HepG2 (cell line): ENCODE results near the gene SEMA4B. TPM values are rescaled to one million over a fixed set of nuclear protein-coding genes. Genes with fewer than 3 reads are reported as not detected.

Experiments
- ARID2 ChIP-seq: sonication (generic); formaldehyde crosslinking; IDR thresholded peaks from 2 replicates; pipeline ENCODE4 v1.8.1; 2022; ENCODE audit warnings: mild to moderate bottlenecking, missing genetic modification reagents, borderline replicate concordance
- ATAD3A ChIP-seq: sonication (generic); formaldehyde crosslinking; IDR thresholded peaks from 2 replicates; pipeline ENCODE4 v1.4.0; 2020; ENCODE audit warnings: missing genetic modification reagents
- BRCA1 ChIP-seq: sonication (generic); formaldehyde crosslinking; IDR thresholded peaks from 2 replicates; pipeline ENCODE4 v1.4.0; 2020; ENCODE audit warnings: missing genetic modification reagents
- EEA1 ChIP-seq: sonication (generic); formaldehyde crosslinking; IDR thresholded peaks from 2 replicates; pipeline ENCODE4 v1.5.1; 2020; ENCODE audit warnings: mild to moderate bottlenecking, missing genetic modification reagents, borderline replicate concordance
- ETS1 ChIP-seq: sonication (generic); formaldehyde crosslinking; IDR thresholded peaks from 2 replicates; pipeline ENCODE4 v1.4.0; 2020; ENCODE audit warnings: missing genetic modification reagents
- GATAD1 ChIP-seq: IDR thresholded peaks from 2 replicates; pipeline ENCODE4 v1.6.1; 2016; ENCODE audit warnings: missing genetic modification reagents, missing compliant biosample characterization
- HIC2 ChIP-seq: sonication (generic); formaldehyde crosslinking; IDR thresholded peaks from 2 replicates; pipeline ENCODE4 v1.9.0; 2022; ENCODE audit warnings: low read depth, missing genetic modification reagents
- HNRNPH1 ChIP-seq: fragments of 200-400 bp; formaldehyde crosslinking; optimal IDR thresholded peaks from 2 replicates; pipeline ENCODE3; 2017; ENCODE audit warnings: mild to moderate bottlenecking, low read depth, low read length
- KDM3A ChIP-seq: IDR thresholded peaks from 2 replicates; pipeline ENCODE4 v1.6.1; 2018; ENCODE audit warnings: low read depth, missing compliant biosample characterization
- MEIS1 ChIP-seq: sonication (generic); formaldehyde crosslinking; IDR thresholded peaks from 2 replicates; pipeline ENCODE4 v1.9.0; 2021; ENCODE audit warnings: mild to moderate bottlenecking, missing genetic modification reagents, moderate library complexity, borderline replicate concordance
- MXI1 ChIP-seq: IDR thresholded peaks from 3 replicates; pipeline ENCODE4 v1.6.1; 2012; ENCODE audit warnings: low read depth, low read length, inconsistent platforms, borderline replicate concordance
- NCOA2 ChIP-seq: sonication (generic); formaldehyde crosslinking; IDR thresholded peaks from 2 replicates; pipeline ENCODE4 v1.8.0; 2022; ENCODE audit warnings: inconsistent platforms
- PLRG1 ChIP-seq: fragments of 450-650 bp; conservative IDR thresholded peaks from 2 replicates; pipeline ENCODE4 v1.6.1; 2016
- PRDM15 ChIP-seq: sonication (generic); formaldehyde crosslinking; IDR thresholded peaks from 2 replicates; pipeline ENCODE4 v1.4.0; 2020; ENCODE audit warnings: missing genetic modification reagents
- REPIN1 ChIP-seq: sonication (generic); formaldehyde crosslinking; IDR thresholded peaks from 2 replicates; pipeline ENCODE4 v1.8.0; 2022; ENCODE audit warnings: missing genetic modification reagents, low read depth, mild to moderate bottlenecking, borderline replicate concordance
- RFX1 ChIP-seq: fragments of 450-650 bp; IDR thresholded peaks from 2 replicates; pipeline ENCODE4 v1.6.1; 2017
- SRSF9 ChIP-seq: fragments of 200-400 bp; formaldehyde crosslinking; IDR thresholded peaks from 2 replicates; pipeline ENCODE4 v1.6.1; 2018; ENCODE audit warnings: borderline replicate concordance, mild to moderate bottlenecking, low read depth, low read length; ENCODE audit not compliant: insufficient read depth, poor library complexity, severe bottlenecking
- THAP8 ChIP-seq: sonication (generic); formaldehyde crosslinking; IDR thresholded peaks from 2 replicates; pipeline ENCODE4 v1.5.1; 2020; ENCODE audit warnings: missing genetic modification reagents, mild to moderate bottlenecking, borderline replicate concordance
- THRA ChIP-seq: sonication (generic); formaldehyde crosslinking; IDR thresholded peaks from 2 replicates; pipeline ENCODE4 v1.4.0; 2020; ENCODE audit warnings: missing genetic modification reagents, borderline replicate concordance
- TOE1 ChIP-seq: sonication (generic); formaldehyde crosslinking; IDR thresholded peaks from 2 replicates; pipeline ENCODE4 v1.4.0; 2020; ENCODE audit warnings: mild to moderate bottlenecking, missing genetic modification reagents
- ZNF230 ChIP-seq: sonication (generic); formaldehyde crosslinking; IDR thresholded peaks from 2 replicates; pipeline ENCODE4 v1.4.0; 2020; ENCODE audit warnings: mild to moderate bottlenecking, missing genetic modification reagents
- polyA plus RNA-seq, 8 experiments: library from polyadenylated mRNA; depleted of rRNA in 3 of 8; stranded (reverse) in 7 of 8; unstranded in 1 of 8; fragments of >200 nt; fragmentation: Illumina TruSeq in 4 of 8; extraction: Trizol in 4 of 8; gene quantifications; 2 replicates each; pipeline versions ENCODE4 v1.2.1 to v1.2.3, GENCODE V29; 2011 to 2016; ENCODE audit warnings: low read depth in 4 of 8, missing spikeins in 1 of 8, mixed read lengths in 1 of 8; ENCODE audit not compliant: insufficient read depth in 1 of 8
- total RNA-seq, 5 experiments: library from RNA; depleted of rRNA; stranded (reverse); fragments of >200 nt; fragmentation: Illumina TruSeq; extraction: Trizol; gene quantifications; 2 replicates each; pipeline ENCODE4 v1.2.3, GENCODE V29; 2016; ENCODE audit warnings: low read depth in 1 of 5

SEMA4B gene
- total and polyA plus RNA-seq, 2 of the 13 experiments (the other 11 are each of a cell fraction or from before 2014, with no cell fraction given), result 2.1 to 17.0 TPM

GRCh38 chr15:90165659-90166489 lies 35.3 kb upstream of the SEMA4B start (continued):
- TF ChIP-seq ETS1 (no peak), REPIN1 (CRISPR knock-in tag) (no peak), THAP8 (CRISPR knock-in tag) (no peak), HNRNPH1 (no peak), TOE1 (CRISPR knock-in tag) (no peak), ARID2 (CRISPR knock-in tag) (no peak), NCOA2 (CRISPR knock-in tag) (peak; percentile 66), RFX1 (no peak), MXI1 (peak; percentile 78; the same call in 1 of the 3 replicates), SRSF9 (no peak), HIC2 (CRISPR knock-in tag) (no peak; the same call in 1 of the 2 replicates), GATAD1 (CRISPR knock-in tag) (peak; percentile 69; the same call in 1 of the 2 replicates), ZNF230 (no peak), BRCA1 (CRISPR knock-in tag) (0 out of 2 replicates have a peak, but pooled peaks have one; percentile 16), KDM3A (CRISPR knock-in tag) (0 out of 2 replicates have a peak, but pooled peaks have one; percentile 39), MEIS1 (CRISPR knock-in tag) (peak; percentile 56; the same call in 1 of the 2 replicates), EEA1 (CRISPR knock-in tag) (no peak), THRA (peak; percentile 71), PLRG1 (no peak), PRDM15 (CRISPR knock-in tag) (no peak), ATAD3A (CRISPR knock-in tag) (no peak)
